Measurements from ENCODE around the gene JAZF1.

JAZF1 gene

DNA sequence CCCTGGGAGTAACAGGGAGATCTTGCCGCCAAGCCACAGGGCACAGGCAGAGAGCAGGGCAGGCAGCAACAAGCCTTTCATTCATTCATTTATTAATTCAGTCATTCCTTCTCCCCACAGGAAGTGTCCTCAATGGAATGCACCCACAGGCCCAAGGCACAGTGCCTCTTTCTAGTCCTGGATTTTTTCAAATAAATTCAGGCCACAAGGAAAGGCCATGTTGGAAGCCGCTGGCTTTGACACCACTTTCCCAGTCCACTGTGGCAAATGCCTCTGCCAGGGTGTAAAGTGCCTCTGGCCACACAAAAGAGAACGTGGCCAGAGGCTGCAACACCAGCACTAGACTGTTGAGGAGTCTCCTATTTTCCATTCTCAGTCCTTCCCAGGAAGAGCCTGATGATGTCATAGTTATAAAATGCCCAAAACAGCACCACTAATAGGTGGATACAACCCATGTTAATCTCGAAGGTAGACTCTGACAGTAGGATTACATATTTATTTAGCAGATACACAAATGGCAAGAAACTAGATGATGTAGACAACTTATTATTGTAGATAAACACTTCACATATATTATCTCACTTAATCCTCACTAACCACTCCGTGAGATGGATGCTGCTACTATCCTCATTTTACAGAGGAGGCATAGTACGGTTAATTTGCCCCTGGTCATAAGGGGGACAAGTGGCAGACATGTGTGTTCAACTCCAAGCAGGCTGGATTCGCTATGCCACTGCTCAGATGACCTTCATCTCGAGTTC, 5.5 kb downstream of the JAZF1 start:
- TF ChIP-seq, protein P1, sequence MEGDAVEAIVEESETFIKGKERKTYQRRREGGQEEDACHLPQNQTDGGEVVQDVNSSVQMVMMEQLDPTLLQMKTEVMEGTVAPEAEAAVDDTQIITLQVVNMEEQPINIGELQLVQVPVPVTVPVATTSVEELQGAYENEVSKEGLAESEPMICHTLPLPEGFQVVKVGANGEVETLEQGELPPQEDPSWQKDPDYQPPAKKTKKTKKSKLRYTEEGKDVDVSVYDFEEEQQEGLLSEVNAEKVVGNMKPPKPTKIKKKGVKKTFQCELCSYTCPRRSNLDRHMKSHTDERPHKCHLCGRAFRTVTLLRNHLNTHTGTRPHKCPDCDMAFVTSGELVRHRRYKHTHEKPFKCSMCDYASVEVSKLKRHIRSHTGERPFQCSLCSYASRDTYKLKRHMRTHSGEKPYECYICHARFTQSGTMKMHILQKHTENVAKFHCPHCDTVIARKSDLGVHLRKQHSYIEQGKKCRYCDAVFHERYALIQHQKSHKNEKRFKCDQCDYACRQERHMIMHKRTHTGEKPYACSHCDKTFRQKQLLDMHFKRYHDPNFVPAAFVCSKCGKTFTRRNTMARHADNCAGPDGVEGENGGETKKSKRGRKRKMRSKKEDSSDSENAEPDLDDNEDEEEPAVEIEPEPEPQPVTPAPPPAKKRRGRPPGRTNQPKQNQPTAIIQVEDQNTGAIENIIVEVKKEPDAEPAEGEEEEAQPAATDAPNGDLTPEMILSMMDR (IDR thresholded peaks at IDR 0.05) = no peak
- TF ChIP-seq ZFX (IDR thresholded peaks at IDR 0.05; ENCODE audit: borderline replicate concordance) = no peak
- H3K27ac ChIP-seq = no peak overlapping the region

DNA sequence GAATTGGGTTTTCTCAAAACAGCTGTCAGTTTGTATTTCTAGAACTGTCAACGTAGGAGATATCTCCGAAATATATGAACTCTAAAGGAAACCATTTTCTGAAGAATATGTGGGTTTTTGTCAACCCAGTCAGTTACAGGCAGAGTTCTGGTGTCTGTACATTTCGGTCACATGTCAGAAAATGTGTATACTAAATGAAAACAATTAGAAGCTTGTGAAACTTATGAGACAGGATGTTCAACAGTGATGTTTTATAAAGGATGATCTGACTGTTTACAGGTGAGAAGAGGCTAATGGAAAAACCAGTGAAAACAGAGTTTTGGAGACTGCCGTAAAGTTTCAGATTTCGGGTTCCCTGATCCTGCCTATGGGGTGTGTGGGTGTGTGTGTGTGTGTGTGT, 6.2 kb downstream of the JAZF1 start:
- H3K27ac ChIP-seq = no peak overlapping the region
- TF ChIP-seq ZFX (IDR thresholded peaks at IDR 0.05; ENCODE audit: borderline replicate concordance) = no peak
- TF ChIP-seq, protein P1 (IDR thresholded peaks at IDR 0.05) = no peak

DNA sequence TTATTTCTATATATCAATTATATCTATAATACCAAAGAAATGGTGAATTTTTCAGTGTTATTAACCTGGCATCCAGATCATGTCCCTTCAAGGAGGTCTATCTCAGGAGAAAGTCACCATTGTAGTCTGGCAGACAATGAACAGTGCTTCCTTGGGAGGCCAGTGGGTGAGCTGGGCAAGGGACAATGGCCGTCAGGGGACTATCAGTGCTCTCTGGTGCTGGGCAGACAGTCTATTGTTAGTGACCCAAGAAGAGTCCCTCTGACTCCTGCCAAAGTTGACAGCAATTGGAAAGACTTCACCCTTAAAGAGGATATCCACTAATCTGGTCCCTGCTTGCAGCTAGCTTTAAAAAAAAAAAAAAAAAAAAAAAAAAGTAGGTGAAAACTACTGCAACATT, 7.1 kb downstream of the JAZF1 start:
- TF ChIP-seq, protein P1 (IDR thresholded peaks at IDR 0.05) = no peak
- no peak for TF ChIP-seq ZFX (IDR thresholded peaks at IDR 0.05; ENCODE audit: borderline replicate concordance)
- H3K27ac ChIP-seq = no peak overlapping the region

DNA sequence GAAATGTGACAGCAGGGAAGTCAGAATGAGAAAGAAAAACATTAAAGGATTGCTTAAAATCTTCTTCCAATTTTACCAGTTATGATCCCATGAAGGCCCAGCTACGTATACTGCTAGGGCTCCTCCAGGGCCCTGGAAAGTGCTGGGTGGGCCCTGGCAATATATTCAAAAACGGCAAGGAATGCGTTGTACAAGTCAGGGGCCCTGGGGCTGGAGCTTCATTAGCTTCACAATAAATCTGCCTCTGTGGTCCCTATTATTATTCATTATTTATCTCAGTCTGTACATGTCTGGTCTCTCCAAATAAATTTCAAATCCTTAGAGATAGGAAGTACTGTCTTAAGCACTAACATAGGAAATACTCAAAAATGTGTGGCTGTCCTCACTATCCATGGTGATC, 7.6 kb downstream of the JAZF1 start:
- TF ChIP-seq, protein P1 (IDR thresholded peaks at IDR 0.05) = no peak
- no peak overlapping the region for H3K27ac ChIP-seq

DNA sequence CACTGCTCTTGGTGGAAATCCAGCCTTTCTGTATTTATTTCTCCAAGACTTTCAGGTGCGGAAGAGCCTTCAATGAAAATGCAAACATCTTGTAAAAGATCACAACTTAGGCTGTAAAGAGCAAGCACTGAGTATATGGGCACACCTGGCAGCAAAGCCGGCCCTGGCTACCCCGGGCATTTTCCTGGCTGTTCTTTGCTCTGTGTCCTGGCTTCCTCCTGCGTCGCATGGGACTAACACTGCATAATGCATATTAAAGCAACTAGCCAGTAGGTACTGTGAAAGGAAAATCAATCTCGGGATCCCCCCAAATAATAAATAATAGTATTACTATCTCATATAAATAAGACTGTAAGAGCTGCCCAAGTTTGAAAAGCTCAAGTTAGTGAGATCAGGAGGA, 9.9 kb downstream of the JAZF1 start:
- no peak for TF ChIP-seq ZFX (IDR thresholded peaks at IDR 0.05; ENCODE audit: borderline replicate concordance)
- TF ChIP-seq, protein P1 (IDR thresholded peaks at IDR 0.05) = no peak

DNA sequence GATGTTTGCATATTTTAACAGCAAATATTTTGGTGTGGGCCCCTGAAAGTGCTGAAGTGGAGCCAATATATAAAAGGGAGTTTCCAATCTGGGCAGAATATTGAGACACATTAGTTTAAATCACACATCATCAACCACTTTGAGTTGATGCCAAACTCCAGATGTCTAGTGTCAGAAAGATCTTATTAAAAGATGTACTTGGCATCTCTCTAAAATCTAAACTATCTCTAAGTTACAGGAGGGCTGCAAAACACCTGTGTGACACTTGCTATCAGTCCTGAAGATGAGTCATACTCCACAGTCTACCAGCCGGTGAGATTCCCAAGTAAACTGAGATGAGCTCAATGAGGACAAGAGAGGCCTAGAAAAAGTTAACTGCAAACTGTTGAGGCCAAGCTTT, 11.4 kb downstream of the JAZF1 start:
- H3K27ac ChIP-seq = no peak overlapping the region

More for the DNA sequence above, 9.9 kb downstream of the JAZF1 start:
- H3K27ac ChIP-seq = no peak overlapping the region

More for the DNA sequence above, 11.4 kb downstream of the JAZF1 start:
- TF ChIP-seq ZFX (IDR thresholded peaks at IDR 0.05; ENCODE audit: borderline replicate concordance) = no peak
- TF ChIP-seq, protein P1 (IDR thresholded peaks at IDR 0.05) = no peak

Data from 22Rv1 (cell line).